PC-3 (cell line): ENCODE data around the gene MYRFL. TPM values are rescaled to one million over a fixed set of nuclear protein-coding genes. Genes with fewer than 3 reads are reported as not detected.

Experiments used
- ATAC-seq: fragments of 200-7000 bp; cut with Tn5 transposase; 2 replicates; pipeline ENCODE4 v1.9.1; 2020; ENCODE audit warnings: mild to moderate bottlenecking, moderate library complexity
- BruUV-seq: library from RNA; stranded (reverse); fragments of 400-500 nt; replicated peaks from 2 replicates; lab custom pipeline; 2021; lab: Mats Ljungman, UMichigan
- CTCF ChIA-PET: fragments of 300-600 bp; sonication (Branson Sonifier 250); formaldehyde crosslinking; loops from one replicate; lab custom pipeline; 2022; ENCODE audit warnings: antibody characterized with exemption; lab: Charles Lee
- POLR2A ChIA-PET: fragments of 300-600 bp; sonication (Branson Sonifier 250); formaldehyde crosslinking; loops from one replicate; lab custom pipeline; 2022; ENCODE audit warnings: antibody characterized with exemption; ENCODE audit not compliant: unreplicated experiment; lab: Charles Lee
- DNase-seq: peaks from one replicate; pipeline ENCODE4 v3.0.0-alpha.2; 2015
- H2AFZ ChIP-seq: fragments of 300-600 bp; sonication (generic); 2 replicates; pipeline ENCODE4 v1.6.0; 2016; ENCODE audit warnings: antibody characterized with exemption, low read length
- H3F3A ChIP-seq: fragments of 300-600 bp; sonication (generic); one replicate; pipeline ENCODE4 v1.6.0; 2017; ENCODE audit warnings: antibody characterized with exemption, low read length, control low read depth, mild to moderate bottlenecking; ENCODE audit not compliant: unreplicated experiment
- H3K27ac ChIP-seq: fragments of 300-600 bp; sonication (generic); 2 replicates; pipeline ENCODE4 v1.5.1; 2016; ENCODE audit warnings: mild to moderate bottlenecking, low read length
- H3K27me3 ChIP-seq: fragments of 300-600 bp; sonication (generic); 2 replicates; pipeline ENCODE4 v1.6.1; 2016; ENCODE audit warnings: low read length, mixed read lengths
- H3K36me3 ChIP-seq: fragments of 300-600 bp; sonication (generic); 2 replicates; pipeline ENCODE4 v1.6.1; 2016; ENCODE audit warnings: low read depth, mixed run types, low read length, mixed read lengths
- H3K4me1 ChIP-seq: fragments of 300-600 bp; sonication (generic); 2 replicates; pipeline ENCODE4 v1.5.1; 2016; ENCODE audit warnings: low read length; ENCODE audit not compliant: insufficient read depth
- H3K4me2 ChIP-seq: fragments of 300-600 bp; sonication (generic); 2 replicates; pipeline ENCODE4 v1.6.0; 2016; ENCODE audit warnings: low read length
- H3K4me3 ChIP-seq: fragments of 300-600 bp; sonication (generic); 2 replicates; pipeline ENCODE4 v1.5.1; 2016; ENCODE audit warnings: mild to moderate bottlenecking, low read length, mixed read lengths
- H3K79me2 ChIP-seq: fragments of 300-600 bp; sonication (generic); 2 replicates; pipeline ENCODE4 v1.6.1; 2017; ENCODE audit warnings: low read length, mixed read lengths
- H3K9ac ChIP-seq: fragments of 300-600 bp; sonication (generic); 2 replicates; pipeline ENCODE4 v1.6.0; 2016; ENCODE audit warnings: mild to moderate bottlenecking, low read length
- H3K9me2 ChIP-seq: fragments of 300-600 bp; sonication (generic); replicated peaks from 2 replicates; pipeline ENCODE4 v1.6.1; 2016; ENCODE audit warnings: mixed run types, low read length, mixed read lengths
- H3K9me3 ChIP-seq: fragments of 300-600 bp; sonication (generic); 2 replicates; pipeline ENCODE4 v1.6.1; 2016; ENCODE audit warnings: low read length, mixed read lengths
- H4K20me1 ChIP-seq: fragments of 300-600 bp; sonication (generic); 2 replicates; pipeline ENCODE4 v1.6.1; 2016; ENCODE audit warnings: low read length, mixed read lengths
- CTCF ChIP-seq: fragments of 300-600 bp; sonication (generic); conservative IDR thresholded peaks from 2 replicates; pipeline ENCODE4 v1.5.1; 2017; ENCODE audit warnings: antibody characterized with exemption, low read depth, mild to moderate bottlenecking, low read length
- EZH2 ChIP-seq: fragments of 300-600 bp; sonication (generic); IDR thresholded peaks from one replicate; pipeline ENCODE4 v1.6.1; 2017; ENCODE audit warnings: antibody characterized with exemption, mild to moderate bottlenecking, low read length; ENCODE audit not compliant: unreplicated experiment
- EZH2phosphoT487 ChIP-seq: fragments of 300-600 bp; sonication (generic); IDR thresholded peaks from 2 replicates; pipeline ENCODE4 v1.6.1; 2018; ENCODE audit warnings: mild to moderate bottlenecking, antibody characterized with exemption, low read length, borderline replicate concordance
- intact Hi-C: fragments of 100-400 bp; cut with micrococcal nuclease; formaldehyde crosslinking; loops from 2 replicates; pipeline ENCODE4 v1.9.0; 2023
- total RNA-seq: library from RNA; depleted of rRNA; stranded (reverse); fragments of >200 nt; gene quantifications from 2 replicates; pipeline ENCODE4 v1.2.3, GENCODE V29; 2014

The MYRFL gene
- total RNA-seq, 1 experiment from 2014 or later: not detected

- CTCF ChIA-PET: no interaction called here
- TF ChIP-seq EZH2 (no peak), CTCF (no peak), EZH2phosphoT487 (no peak)
Observed at GRCh38 chr12:69810870-69811498, 14.0 kb upstream of the MYRFL start.

GRCh38 chr12:69816082-69816481, 8.9 kb upstream of the MYRFL start:
- no peak for TF ChIP-seq EZH2
- TF ChIP-seq CTCF: no peak
- TF ChIP-seq EZH2phosphoT487: no peak
- no TSS peak for BruUV-seq
- Histone ChIP-seq H2AFZ (no peak overlapping the region), H3K27ac (no peak overlapping the region), H3K4me2 (no peak overlapping the region), H3K27me3 (no peaks in the 10 kb centered on the region), H3K9me2 (no peaks in the 10 kb centered on the region), H3K36me3 (no peaks in the 10 kb centered on the region), H4K20me1 (no peaks in the 10 kb centered on the region), H3K9ac (no peak overlapping the region), H3F3A (no peaks in the 10 kb centered on the region), H3K4me3 (no peak overlapping the region), H3K9me3 (no peaks in the 10 kb centered on the region), H3K79me2 (no peaks in the 10 kb centered on the region), H3K4me1 (peaks cover 2% of the 10 kb centered on the region)
- ChIA-PET POLR2A (no interaction called here), CTCF (no interaction called here)
- no peak for DNase-seq
- intact Hi-C loops: no loop called here
- no peak for ATAC-seq

More at GRCh38 chr12:69810870-69811498, 14.0 kb upstream of the MYRFL start:
- H3K27ac ChIP-seq: no peak overlapping the region
- no peaks in the 10 kb centered on the region for H3K27me3 ChIP-seq
- no peak overlapping the region for H3K9ac ChIP-seq
- H3K79me2 ChIP-seq: no peaks in the 10 kb centered on the region
- H2AFZ ChIP-seq: no peak overlapping the region
- no peaks in the 10 kb centered on the region for H3F3A ChIP-seq
- intact Hi-C loops: no loop called here
- no peak overlapping the region for H3K4me2 ChIP-seq
- POLR2A ChIA-PET: interaction anchor here (0.7 kb wide), 1 partner anchor 43 kb away, joined by 3 read pairs; no protein-coding TSS in a partner anchor
- DNase-seq: peak; percentile 48
- H3K36me3 ChIP-seq: no peaks in the 10 kb centered on the region
- peak; percentile 71; the same call in 1 of the 2 replicates for ATAC-seq
- no peaks in the 10 kb centered on the region for H3K9me3 ChIP-seq
- no peaks in the 10 kb centered on the region for H3K4me1 ChIP-seq
- no peaks in the 10 kb centered on the region for H4K20me1 ChIP-seq
- H3K4me3 ChIP-seq: no peak overlapping the region
- no TSS peak for BruUV-seq
- H3K9me2 ChIP-seq: no peaks in the 10 kb centered on the region

- CTCF ChIA-PET: no interaction called here
- intact Hi-C loops: no loop called here
- Histone ChIP-seq H3K79me2 (no peaks in the 10 kb centered on the region), H3K4me1 (peaks cover 14% of the 10 kb centered on the region), H3K9me3 (no peaks in the 10 kb centered on the region), H3K27ac (no peak overlapping the region), H3K9ac (no peak overlapping the region), H3K9me2 (no peaks in the 10 kb centered on the region), H3K4me3 (no peak overlapping the region), H3K36me3 (no peaks in the 10 kb centered on the region), H3F3A (no peaks in the 10 kb centered on the region), H4K20me1 (no peaks in the 10 kb centered on the region), H3K4me2 (0 out of 2 replicates have a peak overlapping the region, but pooled peaks have one; percentile 3), H2AFZ (no peak overlapping the region), H3K27me3 (no peaks in the 10 kb centered on the region)
- TF ChIP-seq EZH2phosphoT487 (no peak), EZH2 (no peak), CTCF (no peak)
- POLR2A ChIA-PET: no interaction called here
- ATAC-seq (no peak), DNase-seq (no peak)
- no TSS peak for BruUV-seq
Observed at GRCh38 chr12:69821032-69821455, 4.0 kb upstream of the MYRFL start.
